Activated CD4-positive, CD25-positive, alpha-beta regulatory T cell treated with anti-CD3 and anti-CD28 coated beads, Interleukin-2, amount 50 U/mL, for 16 hours (primary cell): ENCODE measurements around the gene ENGASE.

ENCODE experiments used
- DNase-seq: peaks from one replicate; pipeline ENCODE4 v3.0.0-alpha.2; 2020; ENCODE audit warnings: low read depth, low spot score

The ENGASE gene

GRCh38 chr17:79080761-79081290, 6.2 kb downstream of the ENGASE start:
- no peak for DNase-seq

- no peak for DNase-seq
Observed at GRCh38 chr17:79081571-79082276, 7.1 kb downstream of the ENGASE start.

GRCh38 chr17:79082311-79083190, 7.9 kb downstream of the ENGASE start:
- DNase-seq: peak; percentile 18

GRCh38 chr17:79083191-79083971, 8.8 kb downstream of the ENGASE start:
- no peak for DNase-seq

GRCh38 chr17:79084291-79085153, 9.9 kb downstream of the ENGASE start:
- no peak for DNase-seq

GRCh38 chr17:79085154-79085920, 10.7 kb downstream of the ENGASE start:
- no peak for DNase-seq

GRCh38 chr17:79085921-79086551, 11.4 kb downstream of the ENGASE start:
- DNase-seq: no peak

GRCh38 chr17:79086609-79087427, 12.2 kb downstream of the ENGASE start:
- DNase-seq: no peak

GRCh38 chr17:79087428-79088143, 13.0 kb downstream of the ENGASE start:
- DNase-seq: peak; percentile 57

- no peak for DNase-seq
Observed at GRCh38 chr17:79088247-79088996, 13.8 kb downstream of the ENGASE start.

- no peak for DNase-seq
Observed at GRCh38 chr17:79088997-79089328, 14.3 kb downstream of the ENGASE start.

GRCh38 chr17:79089720-79090442, 15.3 kb downstream of the ENGASE start:
- no peak for DNase-seq

- no peak for DNase-seq
Observed at GRCh38 chr17:79090443-79091225, 16.0 kb downstream of the ENGASE start.

GRCh38 chr17:79091226-79091670, 16.6 kb downstream of the ENGASE start:
- DNase-seq: no peak

- no peak for DNase-seq
Observed at GRCh38 chr17:79092567-79092966, 17.9 kb downstream of the ENGASE start.

GRCh38 chr17:79093270-79093669, 18.6 kb downstream of the ENGASE start:
- DNase-seq: no peak
